ENCODE measurements around the gene PLGRKT. TPM values are rescaled to one million over a fixed set of nuclear protein-coding genes. Genes with fewer than 3 reads are reported as not detected.

Gene PLGRKT
- total and polyA plus RNA-seq, 4 donors = 22.5 to 32.3 (median 29.7) TPM

Small RNAs within 50 kb of the gene (small RNA-seq; reads per million reads assigned to genes)
- gene AL135786.1 (ENCODE audit: low replicate concordance) (not detected), gene HMGN2P31 (ENCODE audit: low replicate concordance) (not detected)

Other genes starting within 250 kb of the PLGRKT start
- gene INSL4, start 206.5 kb downstream of the PLGRKT start, total RNA-seq = not detected
- not detected for gene INSL4, start 206.5 kb downstream of the PLGRKT start, polyA plus RNA-seq (ENCODE audit: insufficient read length in 2 of 2)
- under 1 TPM in 1 of 2 donors, not detected in 1; 0.66 TPM for gene RLN2, start 133.2 kb downstream of the PLGRKT start, total RNA-seq
- gene RLN2, start 133.2 kb downstream of the PLGRKT start, polyA plus RNA-seq (ENCODE audit: insufficient read length in 2 of 2) = 1 to 10 TPM in 1 of 2 donors, under 1 TPM in 1; 0.59 to 1.3 TPM
- 1 to 10 TPM in 1 of 2 donors, under 1 TPM in 1; 0.33 to 1.6 TPM for gene RLN1, start 98.0 kb downstream of the PLGRKT start, total RNA-seq
- under 1 TPM; 0.50 to 0.57 TPM for gene RLN1, start 98.0 kb downstream of the PLGRKT start, polyA plus RNA-seq (ENCODE audit: insufficient read length in 2 of 2)
- 1 to 10 TPM; 1.4 to 2.8 TPM for gene CD274, start 12.6 kb upstream of the PLGRKT start, total RNA-seq
- gene CD274, start 12.6 kb upstream of the PLGRKT start, polyA plus RNA-seq (ENCODE audit: insufficient read length in 2 of 2) = 1 to 10 TPM; 1.4 to 2.3 TPM
- under 1 TPM; 0.22 to 0.50 TPM for gene PDCD1LG2, start 72.6 kb upstream of the PLGRKT start, total RNA-seq
- gene PDCD1LG2, start 72.6 kb upstream of the PLGRKT start, polyA plus RNA-seq (ENCODE audit: insufficient read length in 2 of 2) = under 1 TPM; 0.18 to 0.32 TPM
- gene RIC1, start 191.2 kb upstream of the PLGRKT start, total RNA-seq = 10 to 100 TPM; 30.3 to 37.0 TPM
- 10 to 100 TPM; 15.4 to 15.7 TPM for gene RIC1, start 191.2 kb upstream of the PLGRKT start, polyA plus RNA-seq (ENCODE audit: insufficient read length in 2 of 2)